GM20000 (cell line): ENCODE results near the gene JADE2.

Source experiments
- DNase-seq: peaks from one replicate; pipeline ENCODE4 v3.0.0; 2012; ENCODE audit warnings: low spot score
- TF ChIP-seq, protein P1 (sequence below): IDR thresholded peaks from 2 replicates; pipeline ENCODE4 v1.5.1; 2012; ENCODE audit warnings: mild to moderate bottlenecking, control low read depth; ENCODE audit errors: extremely low read depth, missing control alignments

The JADE2 gene

DNA sequence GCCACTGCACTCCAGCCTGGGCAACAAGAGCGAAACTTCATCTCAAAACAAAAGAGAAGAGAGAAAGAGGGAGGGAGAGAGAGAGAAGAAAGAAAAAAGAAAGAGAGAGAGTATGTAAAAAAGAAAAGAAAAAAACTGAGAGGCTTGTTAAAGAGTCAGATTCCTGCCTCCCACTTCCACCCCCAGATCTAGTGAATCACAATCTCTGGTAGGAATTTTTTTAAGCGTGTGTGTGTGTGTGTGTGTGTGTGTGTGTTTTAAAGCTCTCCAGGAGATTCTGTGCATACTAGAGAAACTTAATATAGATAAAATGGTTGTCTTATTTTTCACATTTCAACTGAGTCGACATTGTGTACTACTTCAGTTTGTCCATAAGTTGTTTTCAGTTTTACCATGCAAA, 75.1 kb downstream of the JADE2 start:
- TF ChIP-seq, protein P1, sequence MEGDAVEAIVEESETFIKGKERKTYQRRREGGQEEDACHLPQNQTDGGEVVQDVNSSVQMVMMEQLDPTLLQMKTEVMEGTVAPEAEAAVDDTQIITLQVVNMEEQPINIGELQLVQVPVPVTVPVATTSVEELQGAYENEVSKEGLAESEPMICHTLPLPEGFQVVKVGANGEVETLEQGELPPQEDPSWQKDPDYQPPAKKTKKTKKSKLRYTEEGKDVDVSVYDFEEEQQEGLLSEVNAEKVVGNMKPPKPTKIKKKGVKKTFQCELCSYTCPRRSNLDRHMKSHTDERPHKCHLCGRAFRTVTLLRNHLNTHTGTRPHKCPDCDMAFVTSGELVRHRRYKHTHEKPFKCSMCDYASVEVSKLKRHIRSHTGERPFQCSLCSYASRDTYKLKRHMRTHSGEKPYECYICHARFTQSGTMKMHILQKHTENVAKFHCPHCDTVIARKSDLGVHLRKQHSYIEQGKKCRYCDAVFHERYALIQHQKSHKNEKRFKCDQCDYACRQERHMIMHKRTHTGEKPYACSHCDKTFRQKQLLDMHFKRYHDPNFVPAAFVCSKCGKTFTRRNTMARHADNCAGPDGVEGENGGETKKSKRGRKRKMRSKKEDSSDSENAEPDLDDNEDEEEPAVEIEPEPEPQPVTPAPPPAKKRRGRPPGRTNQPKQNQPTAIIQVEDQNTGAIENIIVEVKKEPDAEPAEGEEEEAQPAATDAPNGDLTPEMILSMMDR, result no peak
- DNase-seq, result no peak

DNA sequence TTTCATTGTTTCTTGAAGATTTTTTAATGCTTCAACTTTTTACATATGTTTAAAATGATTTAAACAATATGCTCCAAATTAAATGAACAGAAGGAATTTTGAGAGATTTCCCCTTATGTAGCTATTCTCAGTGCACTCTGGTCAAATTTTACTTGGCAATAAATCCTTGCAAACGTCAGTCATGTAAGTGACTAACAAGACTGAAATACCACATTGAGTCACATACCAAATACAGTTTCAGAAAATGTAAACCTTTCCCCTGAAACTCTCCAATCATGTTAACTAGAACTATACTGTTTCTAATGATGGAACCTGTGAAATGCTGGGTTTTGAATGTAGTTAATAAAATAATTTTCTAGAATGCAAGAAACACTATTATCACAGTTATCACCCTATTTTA, 77.6 kb downstream of the JADE2 start:
- TF ChIP-seq, protein P1, result no peak
- DNase-seq, result no peak

DNA sequence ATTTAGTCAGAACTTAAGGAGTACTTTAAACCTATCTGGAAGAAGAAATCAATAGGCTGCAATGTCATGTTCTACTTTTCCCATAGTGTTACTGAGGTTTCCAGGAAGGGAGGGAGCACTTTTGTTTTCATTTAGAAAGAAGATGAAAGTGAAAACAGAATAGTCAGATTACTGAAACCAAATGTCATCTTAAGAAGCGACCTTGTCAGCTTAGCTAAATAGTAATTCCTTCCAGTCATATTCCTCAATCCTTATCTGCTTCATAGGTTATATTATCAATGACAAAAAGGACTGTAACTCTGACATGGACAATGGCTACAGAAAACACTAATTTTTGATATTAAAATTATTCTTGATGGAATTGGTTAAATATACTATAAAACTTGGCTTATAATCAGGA, 79.4 kb downstream of the JADE2 start:
- TF ChIP-seq, protein P1, result no peak
- DNase-seq, result no peak

DNA sequence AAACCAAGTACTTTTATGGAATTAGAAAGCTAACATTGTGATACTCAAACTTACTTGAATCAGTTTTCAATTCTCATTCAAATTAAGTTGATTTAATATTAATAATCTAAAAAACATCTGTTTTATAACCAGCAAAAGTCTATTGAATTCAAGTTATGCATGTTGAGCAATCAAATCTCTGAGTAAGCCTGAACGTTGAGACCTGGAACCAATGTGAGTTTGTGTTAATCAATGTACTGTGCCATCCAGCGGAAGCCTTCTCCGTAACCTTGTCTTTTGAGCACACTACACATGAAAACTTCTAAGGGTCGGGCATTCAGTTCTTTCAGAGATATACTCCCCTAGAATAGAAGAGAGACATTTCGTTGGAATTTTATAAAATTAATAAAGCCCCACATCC, 81.3 kb downstream of the JADE2 start:
- no peak for DNase-seq
- TF ChIP-seq, protein P1, result no peak

- no peak for DNase-seq
- TF ChIP-seq, protein P1, result no peak
Observed at GRCh38 chr5:134608555-134608954, 83.1 kb downstream of the JADE2 start.

DNA sequence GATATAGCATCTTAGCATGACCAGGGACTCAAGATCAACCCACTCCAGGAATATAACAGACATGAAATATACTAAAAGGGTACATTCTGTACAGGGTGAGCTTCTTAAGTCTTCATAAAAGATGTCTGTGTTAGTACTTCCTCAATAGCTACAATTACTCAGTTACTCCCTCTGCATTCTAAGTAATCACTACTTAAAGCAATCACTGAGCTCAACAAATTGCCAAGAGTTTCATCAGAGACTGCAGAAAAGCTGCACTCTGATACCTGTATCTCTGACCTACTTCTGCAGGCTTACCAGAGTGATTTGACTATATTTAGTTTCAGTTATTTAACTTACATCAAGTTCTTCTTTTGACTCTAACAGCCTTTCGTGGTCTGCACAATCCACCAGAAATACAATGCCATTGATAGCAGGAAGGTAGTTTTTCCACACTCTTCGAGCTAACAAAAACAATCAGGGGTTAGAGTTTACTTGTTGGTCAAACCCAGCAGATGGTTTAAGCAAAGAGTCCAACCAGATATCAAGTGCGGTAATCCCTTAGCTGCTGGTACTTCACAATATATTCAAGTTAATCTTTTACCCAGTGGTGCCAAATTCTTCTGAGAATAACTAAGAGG, 83.9 kb downstream of the JADE2 start:
- TF ChIP-seq, protein P1, result no peak

DNA sequence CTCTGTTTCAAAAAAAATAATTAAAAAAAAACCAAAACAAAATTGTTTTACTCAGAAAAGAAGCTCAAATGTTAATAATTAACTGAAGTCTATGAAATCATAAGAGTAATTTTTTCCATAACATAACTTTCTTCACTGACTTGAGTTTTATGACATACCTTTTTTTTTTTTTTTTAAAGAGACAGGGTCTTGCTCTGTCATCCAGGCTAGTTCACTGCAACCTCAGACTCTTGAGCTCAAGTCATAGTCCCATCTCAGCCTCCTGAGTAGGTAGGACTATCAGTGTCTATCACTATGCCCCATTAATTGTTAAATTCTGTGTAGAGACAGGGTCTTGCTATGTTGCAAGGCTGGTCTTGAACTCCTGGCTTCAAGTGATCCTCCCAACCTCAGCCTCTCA, 85.3 kb downstream of the JADE2 start:
- no peak for DNase-seq
- TF ChIP-seq, protein P1, result no peak

More for the DNA sequence above, 83.9 kb downstream of the JADE2 start:
- DNase-seq, result peak; percentile 49
